PFSK-1 (cell line): Measurements from ENCODE around the gene ADAMTS17.

ENCODE experiments used
- POLR2AphosphoS5 ChIP-seq: IDR thresholded peaks from 2 replicates; pipeline ENCODE4 v1.6.1; 2012; ENCODE audit warnings: low read depth, mild to moderate bottlenecking, control low read depth, low read length, moderate library complexity
- TF ChIP-seq, protein P1 (sequence below), 2 experiments: IDR thresholded peaks; 2 replicates each; pipeline versions ENCODE4 v1.6.1 to v1.8.0; 2011 to 2012; ENCODE audit warnings: low read depth in 2 of 2, low read length in 2 of 2, control low read depth in 1 of 2, inconsistent platforms in 1 of 2, mild to moderate bottlenecking in 1 of 2, moderate library complexity in 1 of 2; ENCODE audit not compliant: insufficient read depth in 1 of 2

- no peak for TF ChIP-seq POLR2AphosphoS5
- TF ChIP-seq, protein P1, sequence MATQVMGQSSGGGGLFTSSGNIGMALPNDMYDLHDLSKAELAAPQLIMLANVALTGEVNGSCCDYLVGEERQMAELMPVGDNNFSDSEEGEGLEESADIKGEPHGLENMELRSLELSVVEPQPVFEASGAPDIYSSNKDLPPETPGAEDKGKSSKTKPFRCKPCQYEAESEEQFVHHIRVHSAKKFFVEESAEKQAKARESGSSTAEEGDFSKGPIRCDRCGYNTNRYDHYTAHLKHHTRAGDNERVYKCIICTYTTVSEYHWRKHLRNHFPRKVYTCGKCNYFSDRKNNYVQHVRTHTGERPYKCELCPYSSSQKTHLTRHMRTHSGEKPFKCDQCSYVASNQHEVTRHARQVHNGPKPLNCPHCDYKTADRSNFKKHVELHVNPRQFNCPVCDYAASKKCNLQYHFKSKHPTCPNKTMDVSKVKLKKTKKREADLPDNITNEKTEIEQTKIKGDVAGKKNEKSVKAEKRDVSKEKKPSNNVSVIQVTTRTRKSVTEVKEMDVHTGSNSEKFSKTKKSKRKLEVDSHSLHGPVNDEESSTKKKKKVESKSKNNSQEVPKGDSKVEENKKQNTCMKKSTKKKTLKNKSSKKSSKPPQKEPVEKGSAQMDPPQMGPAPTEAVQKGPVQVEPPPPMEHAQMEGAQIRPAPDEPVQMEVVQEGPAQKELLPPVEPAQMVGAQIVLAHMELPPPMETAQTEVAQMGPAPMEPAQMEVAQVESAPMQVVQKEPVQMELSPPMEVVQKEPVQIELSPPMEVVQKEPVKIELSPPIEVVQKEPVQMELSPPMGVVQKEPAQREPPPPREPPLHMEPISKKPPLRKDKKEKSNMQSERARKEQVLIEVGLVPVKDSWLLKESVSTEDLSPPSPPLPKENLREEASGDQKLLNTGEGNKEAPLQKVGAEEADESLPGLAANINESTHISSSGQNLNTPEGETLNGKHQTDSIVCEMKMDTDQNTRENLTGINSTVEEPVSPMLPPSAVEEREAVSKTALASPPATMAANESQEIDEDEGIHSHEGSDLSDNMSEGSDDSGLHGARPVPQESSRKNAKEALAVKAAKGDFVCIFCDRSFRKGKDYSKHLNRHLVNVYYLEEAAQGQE (IDR thresholded peaks at IDR 0.05; ENCODE audit: insufficient read depth in 1 of 2, low read depth in 2 of 2, low read length in 2 of 2) = no peak
Measured at GRCh38 chr15:100284701-100285100, 57.1 kb downstream of the ADAMTS17 start.
